NCI-H748 (cell line): Measurements from ENCODE around the gene PDE2A.

Source experiments
- DNase-seq: peaks from one replicate; lab custom pipeline; 2025; ENCODE audit not compliant: unreplicated experiment; lab: John Stamatoyannopoulos, UW

Gene PDE2A

DNA sequence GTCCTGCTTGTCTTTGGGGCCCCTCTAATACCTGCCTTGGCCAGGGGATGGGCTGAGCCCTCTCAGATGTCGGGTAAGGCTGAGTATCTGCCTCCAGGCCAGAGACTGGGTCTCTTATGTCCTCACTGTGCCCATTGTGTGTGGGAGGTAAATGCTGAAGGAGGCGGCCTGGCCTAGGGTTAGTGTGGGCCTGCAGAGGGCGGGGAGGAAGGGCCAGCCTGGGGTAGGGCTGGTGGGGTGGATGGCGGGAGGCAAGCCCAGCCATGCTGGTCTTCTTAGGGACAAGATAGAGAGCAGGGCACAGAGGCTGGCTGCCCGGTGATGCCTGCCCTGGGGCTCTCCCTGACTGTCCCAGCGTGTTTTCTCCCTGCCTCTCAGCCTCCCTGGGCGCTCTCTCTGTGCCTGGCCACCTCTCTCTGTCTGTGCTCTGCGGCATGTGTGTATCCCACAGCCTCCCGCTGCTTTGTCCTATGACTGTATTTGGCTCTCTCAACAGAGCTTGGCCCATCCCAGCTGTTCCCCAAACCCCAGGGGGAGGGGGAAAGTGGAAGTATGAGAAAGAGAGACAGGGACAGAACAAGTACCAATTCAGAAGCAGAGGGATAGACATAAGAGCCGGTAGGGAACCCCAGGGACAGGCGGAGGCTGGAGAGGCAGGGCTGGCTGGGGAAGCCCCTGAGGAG, 57.0 kb downstream of the PDE2A start:
- DNase-seq: no peak

DNA sequence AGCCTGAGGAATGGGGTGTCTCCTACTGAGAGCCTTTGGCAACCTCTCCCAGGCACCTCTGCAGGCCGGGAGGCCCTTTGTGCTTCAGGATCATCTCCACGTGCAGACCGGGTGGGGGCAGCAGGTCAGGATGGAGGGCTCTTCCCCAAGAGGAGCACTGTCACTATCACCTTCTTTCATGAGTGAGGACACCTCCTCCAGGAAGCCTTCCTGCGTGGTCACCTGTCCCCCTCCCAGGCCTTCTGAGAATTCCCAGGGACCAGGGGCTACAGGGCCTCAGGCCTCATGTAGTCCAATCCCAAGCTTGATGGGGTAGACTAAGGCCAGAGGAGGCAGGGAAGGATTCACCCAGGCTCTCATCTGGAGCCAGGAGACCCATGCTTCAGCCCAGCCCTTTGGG, 57.6 kb downstream of the PDE2A start:
- no peak for DNase-seq

DNA sequence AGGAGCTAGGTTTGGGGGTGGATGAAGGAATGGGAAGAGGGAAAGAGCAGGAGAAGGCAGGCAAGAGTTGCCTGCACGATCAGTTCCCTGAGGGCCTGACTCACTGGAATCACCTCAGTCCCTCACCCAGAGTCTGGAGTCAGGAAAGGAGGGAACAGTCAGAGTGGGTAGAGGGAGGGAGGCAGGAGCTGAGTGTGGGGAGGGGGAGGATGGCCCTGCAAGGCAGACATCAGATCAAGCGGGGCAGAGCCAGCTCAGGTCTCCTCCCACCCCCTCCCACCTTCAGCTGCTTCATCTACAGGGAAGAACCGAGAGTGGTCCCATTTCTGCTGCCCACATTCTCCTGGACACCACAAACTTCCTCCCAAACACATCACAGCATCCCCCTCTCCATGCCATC, 58.9 kb downstream of the PDE2A start:
- DNase-seq: no peak

DNA sequence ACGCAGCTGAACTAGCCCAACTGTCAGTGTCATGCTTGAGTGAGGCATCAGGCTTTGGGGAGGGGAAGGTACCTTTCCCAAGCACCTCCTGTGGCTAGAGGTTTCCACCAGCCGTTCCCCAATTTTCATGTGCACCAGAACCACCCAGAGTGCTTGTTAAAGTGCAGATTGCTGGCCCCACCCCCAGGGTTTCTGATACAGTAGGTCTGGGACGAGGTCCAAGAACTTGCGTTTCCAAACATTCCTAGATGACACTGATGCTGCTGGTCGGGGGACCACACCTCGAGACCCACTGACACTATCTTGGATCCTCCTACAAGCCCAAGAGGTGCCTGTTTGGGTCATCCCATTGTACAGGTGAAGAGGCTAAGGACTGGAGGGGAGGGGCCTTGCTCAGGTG, 59.8 kb downstream of the PDE2A start:
- DNase-seq: no peak

DNA sequence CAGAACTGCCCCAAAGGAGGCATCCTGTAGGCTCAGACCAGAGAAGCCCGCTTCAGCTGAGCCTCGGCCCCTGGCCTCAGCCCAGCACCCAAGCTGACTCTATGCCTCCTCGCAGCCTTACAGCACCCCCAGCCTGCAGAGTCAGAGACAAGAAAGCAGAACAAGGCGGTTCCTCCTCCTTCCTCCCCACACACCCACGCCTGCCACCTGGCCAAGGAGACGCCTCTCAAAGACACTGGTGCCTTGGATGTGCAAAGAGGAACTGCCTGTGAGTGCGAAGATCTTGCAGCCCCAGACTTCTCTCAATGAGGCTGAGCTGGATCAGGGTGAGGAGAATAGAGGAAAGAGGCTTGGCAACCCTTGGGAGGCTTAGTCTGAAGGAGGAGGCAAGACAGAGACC, 60.2 kb downstream of the PDE2A start:
- DNase-seq: no peak

DNA sequence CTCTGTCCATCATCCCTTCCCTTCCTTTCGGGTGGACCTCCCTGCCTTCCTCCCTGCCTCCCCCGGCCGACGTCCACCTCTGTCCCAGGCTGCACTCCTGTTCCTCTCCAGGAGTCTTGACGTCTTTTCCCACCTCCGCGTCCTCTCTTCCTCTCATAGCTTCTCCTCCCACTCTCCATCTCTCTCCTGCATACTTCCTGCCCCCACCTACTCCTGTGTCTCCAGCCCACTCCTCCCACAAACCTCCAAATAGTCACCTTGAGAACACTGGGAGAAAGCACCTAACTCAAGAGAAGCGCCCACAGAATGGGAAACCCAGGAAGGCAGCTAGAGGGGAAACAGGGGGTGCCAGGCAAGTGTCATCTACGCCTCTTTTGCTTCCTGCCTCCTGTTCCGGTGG, 60.8 kb downstream of the PDE2A start:
- no peak for DNase-seq

DNA sequence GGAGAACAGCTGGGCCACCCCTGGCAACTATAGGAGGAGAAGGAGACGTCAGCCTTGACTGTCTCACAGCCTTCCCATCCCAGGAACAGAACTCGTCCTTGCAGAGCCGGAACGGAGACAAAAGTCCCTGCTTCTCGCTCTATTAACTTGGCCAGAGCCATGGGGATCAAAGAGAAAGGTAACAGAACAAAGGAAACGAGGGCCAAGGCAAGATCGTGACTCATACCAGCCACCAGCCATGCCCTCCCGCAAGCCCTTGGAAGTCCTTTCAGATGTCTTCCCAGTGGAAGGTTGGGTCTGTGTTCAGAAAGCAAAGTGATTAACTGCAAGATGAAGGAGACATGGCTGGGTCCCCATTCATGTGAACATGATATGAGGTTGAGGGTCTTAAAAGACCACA, 64.7 kb downstream of the PDE2A start:
- no peak for DNase-seq

DNA sequence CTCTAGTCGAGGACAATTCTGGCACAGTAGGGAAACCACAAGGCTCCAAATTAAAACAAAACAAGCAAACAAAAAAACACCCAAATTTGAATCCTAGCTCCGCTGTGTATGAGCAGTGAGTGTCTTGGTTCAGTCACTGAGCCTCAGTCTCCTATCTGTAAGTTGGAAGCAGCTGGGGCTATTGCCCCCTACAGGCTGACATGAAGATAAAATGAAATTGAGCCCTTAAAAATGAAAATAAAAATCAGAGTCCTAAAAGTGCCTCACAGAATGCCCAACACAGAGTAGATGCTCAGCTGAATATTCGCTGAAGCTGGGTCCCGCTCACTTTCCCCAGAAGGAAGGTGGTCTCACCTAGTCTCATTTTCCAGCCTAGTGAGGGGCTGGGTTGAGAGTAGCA, 65.2 kb downstream of the PDE2A start:
- peak; percentile 8 for DNase-seq

DNA sequence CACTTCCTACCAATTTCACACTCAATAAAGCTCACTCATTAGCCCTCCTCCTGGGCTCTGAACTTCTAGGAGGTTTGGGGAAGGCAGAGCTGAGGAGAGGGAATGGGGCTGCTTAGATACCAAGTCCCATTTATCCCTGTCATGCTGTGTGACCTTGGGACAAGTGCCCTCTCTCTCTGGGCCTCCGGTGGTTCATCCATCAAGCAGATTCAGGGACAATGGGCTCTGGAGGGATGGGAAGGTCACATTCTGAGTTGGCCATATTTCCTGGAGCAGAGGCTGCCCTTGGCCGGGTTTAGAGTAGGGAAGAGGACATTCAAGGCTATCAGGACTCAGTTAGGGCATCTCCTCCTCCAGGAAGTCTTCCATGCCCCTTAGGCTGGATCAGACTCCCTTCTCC, 66.7 kb downstream of the PDE2A start:
- DNase-seq: no peak

DNA sequence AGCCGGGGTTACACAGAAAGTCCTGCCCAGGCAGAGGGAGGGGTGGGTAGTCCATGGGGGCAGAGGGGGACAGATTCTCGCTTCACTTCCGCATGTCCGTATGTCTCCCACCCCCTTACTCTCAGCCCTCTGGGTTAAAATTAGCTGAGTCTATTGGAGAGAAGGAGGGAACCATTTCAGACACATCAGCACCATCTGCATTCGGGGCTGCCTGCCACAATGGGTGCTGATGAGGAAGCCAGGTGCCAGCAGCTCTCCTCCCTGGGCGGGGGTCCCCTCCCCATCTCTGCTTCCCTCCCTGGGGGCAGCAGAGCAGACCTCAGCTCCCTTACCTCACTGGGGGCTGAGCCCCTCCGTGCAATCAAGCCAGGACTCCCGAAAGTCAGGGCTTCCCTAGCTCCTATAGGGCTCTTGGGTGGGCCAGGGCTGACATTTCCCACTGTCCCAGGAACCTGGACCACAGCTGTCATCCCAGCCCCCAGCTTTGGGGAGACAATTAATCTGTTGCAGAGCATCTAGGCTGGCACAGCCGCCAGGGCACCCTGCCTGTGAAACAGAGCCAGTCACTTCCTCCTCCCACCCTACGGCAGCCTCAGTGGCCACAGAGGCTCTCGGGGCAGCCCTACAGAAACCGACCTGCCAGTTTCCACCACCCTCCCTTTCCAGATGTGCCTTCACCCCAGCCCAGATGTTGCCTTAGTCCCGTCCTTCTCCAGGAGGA, 67.3 kb downstream of the PDE2A start:
- no peak for DNase-seq

DNA sequence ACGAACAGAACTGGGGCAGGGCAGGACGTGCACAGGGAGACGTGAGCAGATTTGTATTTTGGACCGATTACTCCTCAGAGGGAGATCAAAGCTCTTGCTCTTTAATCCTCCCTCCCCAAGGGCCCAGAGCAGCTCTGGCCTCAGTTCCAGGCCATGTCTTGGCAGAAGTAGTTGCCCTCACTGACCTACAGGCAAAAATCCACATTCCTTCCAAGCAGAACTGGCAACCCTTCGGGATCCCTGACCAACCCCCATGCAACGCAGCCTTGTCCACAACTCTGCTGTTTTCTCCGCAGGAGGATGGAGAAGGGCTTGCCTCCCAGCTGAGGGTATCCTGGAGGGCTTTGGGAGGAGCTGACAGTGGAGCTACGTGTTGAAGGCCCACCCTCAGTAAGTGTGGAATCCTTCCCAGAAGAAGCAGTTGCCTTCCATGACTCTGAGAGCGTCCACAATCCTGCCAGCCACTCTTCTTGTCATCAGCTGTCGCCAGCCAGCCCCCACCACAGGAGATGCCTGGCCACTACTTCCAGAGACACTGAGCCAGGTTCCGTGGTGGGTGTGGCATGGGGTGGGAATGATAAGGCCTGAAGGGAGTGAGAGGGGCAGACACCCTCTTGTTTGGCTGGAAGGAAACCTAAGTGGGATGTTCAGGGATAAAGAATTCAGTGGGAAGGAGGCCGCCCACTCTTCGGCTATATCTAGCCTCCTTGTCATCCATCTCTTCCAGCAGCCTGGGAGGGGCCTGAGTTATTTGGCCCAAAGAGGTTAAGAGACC, 68.1 kb downstream of the PDE2A start:
- DNase-seq: no peak

DNA sequence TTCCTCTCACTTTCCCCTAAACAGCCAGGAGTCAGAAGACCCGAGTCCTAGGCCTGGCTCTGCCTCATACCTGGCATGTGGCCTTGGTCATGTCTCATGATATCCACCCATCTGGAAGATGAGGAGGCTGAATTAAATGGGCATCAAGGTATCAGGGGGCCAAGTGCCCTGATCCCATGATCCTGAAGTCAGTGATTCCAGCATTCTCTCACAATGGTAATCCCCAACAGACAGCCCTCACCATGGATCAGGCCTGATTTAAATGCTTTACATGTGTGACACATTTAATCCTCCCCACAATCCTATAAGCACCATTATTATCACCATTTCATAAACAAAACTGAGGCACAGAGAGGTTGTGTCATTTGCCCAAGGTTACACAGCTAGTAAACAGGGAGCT, 70.0 kb downstream of the PDE2A start:
- DNase-seq: no peak

DNA sequence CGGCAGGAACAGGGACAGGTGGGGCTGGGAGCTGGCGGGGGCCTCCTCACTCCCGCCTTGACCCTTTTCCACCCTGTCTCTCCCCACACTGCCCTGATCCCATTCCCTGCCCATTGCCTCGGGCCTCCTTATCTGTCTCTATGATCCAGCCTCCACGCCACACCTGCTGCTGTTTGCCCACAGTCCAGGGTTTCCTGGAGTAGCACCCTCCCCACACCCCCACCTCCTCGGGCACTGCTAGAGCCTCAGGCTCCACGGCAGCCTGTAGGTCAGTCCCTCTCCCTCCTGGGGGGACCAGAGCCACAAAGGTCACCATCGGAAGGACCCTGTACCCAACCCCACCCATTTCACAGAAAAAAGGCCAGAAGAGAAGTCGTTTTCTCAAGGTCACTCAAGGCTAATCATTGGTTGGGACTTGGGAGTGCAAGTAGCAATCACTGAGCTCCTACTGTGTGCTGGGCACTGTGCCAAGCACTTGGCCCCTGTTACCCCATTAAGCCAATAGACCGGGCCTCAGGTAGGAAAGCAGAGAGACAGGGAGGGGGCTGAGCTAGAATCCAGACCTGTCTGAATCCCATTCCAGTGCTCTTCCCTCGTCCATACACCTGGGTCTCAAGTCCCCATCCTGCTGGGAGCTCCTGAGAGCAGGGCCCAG, 71.8 kb downstream of the PDE2A start:
- DNase-seq: peak; percentile 23

DNA sequence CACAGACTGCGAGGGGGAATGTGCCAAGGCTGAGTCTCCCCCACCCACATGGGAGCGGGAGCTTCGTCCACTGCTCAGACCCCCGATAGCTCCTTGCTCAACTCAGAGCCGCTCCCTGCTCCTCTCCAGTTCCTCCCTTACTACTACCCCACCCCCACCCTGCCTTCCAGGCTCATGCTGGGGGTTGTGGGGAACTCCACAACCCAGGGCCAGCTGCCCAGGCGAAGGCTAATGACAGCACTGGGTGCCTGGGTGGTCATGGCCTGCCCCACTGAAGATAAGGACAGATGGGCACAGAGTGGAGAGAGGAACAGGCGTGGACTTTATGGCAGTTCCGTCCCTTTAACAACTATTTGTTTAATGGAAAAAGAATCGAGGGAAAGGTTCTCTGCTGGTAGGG, 73.7 kb downstream of the PDE2A start:
- no peak for DNase-seq

DNA sequence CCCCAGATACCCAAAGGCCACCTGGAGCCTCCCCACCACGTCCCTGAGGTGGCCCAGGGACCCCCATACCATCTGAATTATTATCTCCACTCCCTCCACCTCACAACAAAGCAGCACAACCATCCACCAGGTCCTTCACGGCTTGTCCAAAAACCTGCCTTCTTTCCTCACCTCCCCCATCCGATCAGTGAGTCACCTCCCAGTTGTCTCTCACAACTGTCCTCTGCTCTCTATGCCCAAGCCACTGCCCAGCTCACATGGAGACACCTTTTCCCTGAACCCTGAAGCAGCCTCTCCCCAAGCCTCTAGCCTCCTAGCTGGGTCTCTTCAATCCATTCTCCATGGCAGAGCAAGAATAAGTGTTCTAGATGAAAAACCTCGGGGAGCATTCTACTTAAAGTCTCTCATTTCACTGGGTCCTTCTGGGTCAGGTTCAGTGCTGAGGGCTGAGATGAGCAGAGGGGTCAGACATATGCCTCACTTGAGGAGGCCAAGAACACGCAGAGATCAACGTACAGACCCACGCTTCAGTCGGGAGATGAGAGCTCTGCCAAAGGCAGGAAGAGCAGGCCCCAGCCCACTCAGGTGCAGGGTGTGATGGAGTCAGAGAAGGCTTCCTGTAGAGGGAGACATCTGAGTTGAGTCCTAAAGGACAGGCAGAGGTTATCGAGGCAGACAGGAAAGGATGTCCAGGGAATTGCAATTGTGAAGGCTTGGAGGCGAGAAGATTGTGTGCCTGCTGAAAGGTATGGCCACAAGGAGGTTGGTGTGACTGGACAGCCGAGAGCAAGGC, 74.7 kb downstream of the PDE2A start:
- DNase-seq: no peak

DNA sequence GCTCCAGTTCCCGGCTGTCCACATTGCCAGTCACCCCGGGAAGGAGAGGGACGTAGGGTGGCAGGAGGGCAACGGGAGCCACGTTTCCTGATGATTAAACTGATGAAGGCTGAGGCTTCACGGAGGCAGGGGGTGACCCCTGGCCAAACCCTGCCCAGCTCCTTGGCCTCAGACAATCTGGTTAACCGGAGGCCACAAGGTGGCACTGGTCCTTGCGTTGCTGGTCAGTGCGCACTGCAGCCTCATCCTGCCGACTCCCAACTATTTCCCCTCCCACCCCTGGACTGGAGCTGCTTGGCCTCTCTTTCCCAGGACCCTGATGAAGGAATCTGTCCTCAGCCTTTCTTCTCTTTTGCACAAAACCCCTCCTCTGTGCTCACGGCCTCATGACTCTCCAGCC, 75.3 kb downstream of the PDE2A start:
- DNase-seq: no peak

DNA sequence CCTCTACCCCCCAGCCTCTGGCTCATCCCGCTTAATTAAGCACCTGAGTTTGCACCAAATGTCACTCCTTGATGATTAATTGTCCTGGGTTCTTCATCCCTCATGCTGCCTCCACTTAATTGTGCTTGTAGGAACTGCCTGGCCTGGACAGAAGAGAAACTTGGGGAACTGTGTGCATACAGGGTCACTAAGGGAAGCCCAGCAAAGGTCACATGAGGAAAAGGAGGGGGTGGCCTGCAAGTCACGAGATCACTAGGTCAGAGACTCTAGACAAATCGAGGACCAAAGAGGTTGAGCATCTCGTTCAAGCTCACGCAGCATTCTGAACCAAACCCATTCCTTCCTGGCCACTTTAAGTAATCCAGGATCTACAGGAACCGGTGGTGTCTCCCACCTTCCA, 75.8 kb downstream of the PDE2A start:
- DNase-seq: no peak

DNA sequence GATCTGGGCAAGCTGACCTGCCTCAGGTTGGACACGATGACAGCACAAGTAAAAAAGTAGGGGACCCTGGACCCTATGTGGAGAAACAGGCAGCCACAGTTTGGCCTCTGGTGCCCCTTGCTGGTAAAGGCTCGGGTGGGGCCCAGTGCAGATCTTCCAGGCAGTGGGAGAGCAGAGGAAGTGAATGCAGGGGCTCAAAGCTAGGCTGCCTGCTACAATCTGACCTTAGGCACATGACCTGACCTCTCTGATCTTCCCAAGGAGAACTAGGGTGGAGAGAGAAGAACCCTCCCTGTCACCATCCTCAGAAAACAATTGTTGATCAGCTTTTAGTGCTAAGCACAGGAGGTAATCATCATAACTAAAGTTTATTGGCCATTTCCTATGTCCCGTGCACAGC, 76.5 kb downstream of the PDE2A start:
- DNase-seq: no peak

DNA sequence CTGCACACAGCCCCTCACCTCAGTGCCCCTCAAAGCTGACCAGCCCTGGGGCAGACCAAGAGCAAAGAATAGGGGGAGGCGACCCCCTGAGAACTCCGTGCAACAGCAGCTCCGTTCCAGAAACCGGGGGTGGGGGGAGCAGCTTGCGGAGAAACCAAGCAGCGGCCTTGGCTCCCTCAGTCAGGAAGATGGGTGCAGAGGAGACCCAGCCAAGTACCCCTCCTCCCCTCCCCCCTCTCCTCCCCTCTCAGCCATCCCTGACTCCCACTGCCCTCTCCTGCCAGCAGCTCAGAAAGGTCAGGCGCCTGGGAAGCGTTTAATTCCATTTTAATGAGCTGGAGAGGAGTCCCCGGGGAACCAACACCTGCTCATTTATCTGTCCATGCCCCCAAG, 78.9 kb downstream of the PDE2A start:
- no peak for DNase-seq

DNA sequence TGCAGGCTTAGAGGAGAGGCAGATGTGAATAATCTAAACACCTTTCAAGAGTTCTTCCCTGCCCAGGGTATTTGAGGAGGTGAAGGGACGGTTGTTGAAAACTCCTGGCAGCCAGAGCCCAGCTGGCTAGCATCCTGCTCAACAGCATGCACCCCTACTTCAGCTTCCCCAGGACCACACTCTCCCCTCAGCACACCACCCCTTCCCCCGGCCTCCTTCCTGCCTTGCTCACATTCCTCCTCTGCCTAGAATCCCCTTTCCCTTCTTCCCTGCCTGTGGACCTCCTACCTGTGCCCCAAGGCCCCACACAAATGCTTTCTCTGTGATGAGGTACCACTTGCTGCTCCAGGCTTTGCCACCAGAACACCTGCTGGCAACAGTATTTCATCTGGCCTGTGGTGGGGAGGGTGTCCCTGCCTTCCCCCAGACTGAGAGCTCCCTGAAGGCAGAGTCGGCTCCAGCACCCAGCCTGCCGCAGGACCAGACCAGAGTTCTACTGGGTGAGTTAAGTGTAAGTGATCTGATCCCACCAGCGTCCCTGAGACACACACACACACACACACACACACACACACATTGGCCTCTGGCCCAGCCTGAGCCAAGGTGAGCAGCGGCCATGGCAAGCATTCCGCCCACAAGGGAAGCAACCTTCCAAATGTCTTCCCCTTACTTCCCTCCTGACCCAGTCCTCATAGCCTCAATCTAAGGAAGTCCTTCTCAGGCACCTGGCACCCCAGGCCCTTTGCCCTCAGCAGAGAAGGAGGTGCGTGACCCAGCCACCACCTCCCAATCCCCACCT, 79.5 kb downstream of the PDE2A start:
- DNase-seq: no peak
